GM19468 (cell line): Measurements from ENCODE around the gene ITIH1.
"Not testable (repeated sequence)": the region's sequence is repeated elsewhere in the genome, so short reads cannot be mapped to it uniquely, and the experiment has no call there.

Experiments
- ATAC-seq: cut with Tn5 transposase; IDR thresholded peaks from one replicate; pipeline ENCODE4 v1.9.1; 2021; ENCODE audit warnings: mild to moderate bottlenecking, moderate library complexity, moderate number of reproducible peaks; ENCODE audit not compliant: unreplicated experiment; ENCODE audit errors: extremely low read depth

ITIH1 gene

GRCh38 chr3:52774066-52774713 lies 3.2 kb upstream of the ITIH1 start:
- no peak for ATAC-seq

DNA sequence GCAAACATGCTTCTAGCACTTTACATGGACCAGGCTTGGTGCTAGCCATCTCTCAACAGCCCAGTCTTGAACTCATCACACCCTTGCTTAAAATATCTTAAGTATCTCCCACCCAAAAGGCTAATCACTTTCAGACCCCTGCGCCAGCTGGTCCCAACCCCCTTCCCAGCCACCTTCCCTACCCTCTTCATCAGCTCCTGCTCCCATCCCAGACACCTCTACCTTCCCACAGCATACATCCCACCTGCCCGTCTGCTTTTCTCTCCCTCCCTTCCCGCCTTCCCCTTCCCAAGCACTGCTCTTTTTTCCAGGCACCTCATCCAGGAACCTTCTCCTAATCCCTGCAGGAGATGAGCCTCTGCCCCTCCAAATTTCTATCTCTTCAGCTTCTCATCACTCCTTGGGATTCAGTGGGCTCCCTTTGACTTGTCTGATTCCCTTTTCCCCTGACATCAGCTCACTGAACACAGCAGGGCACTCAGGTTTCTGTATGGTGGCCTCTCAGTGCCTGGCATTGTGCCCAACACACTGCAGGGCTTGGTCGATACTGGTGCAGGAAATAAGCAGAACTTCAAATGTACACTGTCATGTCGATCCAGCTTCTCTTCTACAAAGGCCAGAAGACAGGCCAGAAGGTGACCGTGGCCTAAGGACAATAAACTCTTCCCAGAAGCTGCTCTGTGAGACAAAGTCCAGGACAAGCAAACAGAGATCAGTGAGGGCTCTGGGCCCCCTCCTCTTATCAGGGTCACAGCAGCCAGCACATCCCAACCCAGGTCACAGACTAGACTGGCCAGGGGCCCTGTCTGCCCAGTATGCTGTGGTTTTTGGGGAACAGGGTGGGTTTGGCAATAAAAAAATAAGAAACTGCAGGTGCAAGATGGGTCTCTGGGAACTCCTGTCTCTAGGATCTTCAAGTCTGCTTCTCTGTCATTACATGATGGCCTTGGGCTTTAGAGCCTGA lies 2.2 kb upstream of the ITIH1 start:
- no peak for ATAC-seq

GRCh38 chr3:52775877-52776276 lies 1.5 kb upstream of the ITIH1 start:
- no peak for ATAC-seq

- not testable (repeated sequence) for ATAC-seq
Measured at GRCh38 chr3:52776486-52776885, 913 bp upstream of the ITIH1 start.

DNA sequence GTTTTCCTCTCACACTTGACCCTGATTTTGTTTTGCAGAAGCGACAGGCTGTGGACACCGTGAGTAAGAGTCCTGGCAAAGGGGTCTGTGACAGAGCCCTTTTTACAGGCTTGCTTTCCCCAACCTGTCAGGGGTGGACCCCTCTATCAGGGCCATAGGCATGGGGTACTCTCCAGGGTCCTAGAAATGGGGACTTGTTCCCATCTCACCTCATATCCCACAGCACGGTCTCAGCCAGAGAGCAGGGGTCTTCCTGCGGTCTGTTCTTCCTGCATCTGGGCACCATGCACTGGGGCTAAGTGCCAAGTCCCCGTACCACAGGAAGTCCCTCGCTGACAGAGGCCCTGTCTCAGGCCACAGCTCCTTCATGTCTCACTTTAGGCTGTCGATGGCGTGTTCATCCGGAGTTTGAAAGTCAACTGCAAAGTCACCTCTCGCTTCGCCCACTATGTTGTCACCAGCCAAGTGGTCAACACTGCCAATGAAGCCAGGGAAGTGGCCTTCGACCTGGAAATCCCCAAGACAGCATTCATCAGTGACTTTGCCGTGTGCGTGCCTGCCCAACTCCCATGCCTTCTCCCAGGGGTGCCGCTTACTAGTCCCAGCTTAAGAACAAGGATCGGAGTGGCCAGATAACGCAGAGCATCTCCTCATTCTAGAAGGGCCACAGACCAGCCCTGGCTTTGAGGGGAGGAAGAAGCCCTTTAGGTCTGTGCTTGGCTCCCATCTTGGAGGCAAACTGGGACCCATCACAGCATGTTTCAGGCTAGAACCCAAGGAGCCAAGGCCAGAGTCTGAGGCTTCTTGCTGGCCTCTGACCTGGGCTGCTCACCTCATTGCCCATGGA lies 783 bp downstream of the ITIH1 start:
- no peak for ATAC-seq

- peak; percentile 49 for ATAC-seq
Measured at GRCh38 chr3:52779011-52779836, 1.8 kb downstream of the ITIH1 start.

DNA sequence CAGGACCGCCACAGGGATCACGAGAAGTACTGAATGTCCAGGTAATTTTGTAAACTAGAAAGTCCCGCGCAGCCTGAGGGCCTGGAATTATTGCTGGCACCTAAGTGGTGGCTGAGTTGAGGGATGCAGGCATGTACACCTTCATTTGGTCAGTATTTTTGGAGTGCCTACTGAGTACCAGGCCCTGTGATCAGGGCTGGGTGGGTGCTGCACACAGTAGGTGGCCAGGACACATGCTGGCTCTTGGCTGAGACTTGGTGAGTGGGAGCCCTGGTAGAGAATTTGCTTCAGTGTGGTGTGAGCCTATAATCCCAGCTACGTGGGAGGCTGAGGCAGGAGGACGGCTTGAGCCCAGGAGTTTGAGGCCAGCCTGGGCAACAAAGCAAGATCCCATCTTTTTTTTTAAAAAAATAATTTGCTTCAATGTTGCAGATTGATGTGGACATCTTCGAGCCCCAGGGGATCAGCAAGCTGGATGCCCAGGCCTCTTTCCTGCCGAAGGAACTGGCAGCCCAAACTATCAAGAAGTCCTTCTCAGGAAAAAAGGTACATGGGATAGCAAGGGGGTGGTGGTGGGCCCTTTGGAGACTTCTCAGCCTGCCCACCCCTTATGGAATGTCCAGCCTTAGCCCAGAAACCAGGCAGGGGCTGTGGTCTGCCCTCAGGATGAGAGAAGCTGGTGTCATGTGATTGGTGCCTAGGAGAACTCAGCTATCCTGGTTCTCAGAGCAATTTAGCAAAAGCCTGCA lies 2.6 kb downstream of the ITIH1 start:
- no peak for ATAC-seq

GRCh38 chr3:52781741-52782140 lies 4.3 kb downstream of the ITIH1 start:
- no peak for ATAC-seq

GRCh38 chr3:52782412-52783210 lies 5.2 kb downstream of the ITIH1 start:
- ATAC-seq: no peak

- ATAC-seq: no peak
Measured at GRCh38 chr3:52783211-52783555, 5.8 kb downstream of the ITIH1 start.

DNA sequence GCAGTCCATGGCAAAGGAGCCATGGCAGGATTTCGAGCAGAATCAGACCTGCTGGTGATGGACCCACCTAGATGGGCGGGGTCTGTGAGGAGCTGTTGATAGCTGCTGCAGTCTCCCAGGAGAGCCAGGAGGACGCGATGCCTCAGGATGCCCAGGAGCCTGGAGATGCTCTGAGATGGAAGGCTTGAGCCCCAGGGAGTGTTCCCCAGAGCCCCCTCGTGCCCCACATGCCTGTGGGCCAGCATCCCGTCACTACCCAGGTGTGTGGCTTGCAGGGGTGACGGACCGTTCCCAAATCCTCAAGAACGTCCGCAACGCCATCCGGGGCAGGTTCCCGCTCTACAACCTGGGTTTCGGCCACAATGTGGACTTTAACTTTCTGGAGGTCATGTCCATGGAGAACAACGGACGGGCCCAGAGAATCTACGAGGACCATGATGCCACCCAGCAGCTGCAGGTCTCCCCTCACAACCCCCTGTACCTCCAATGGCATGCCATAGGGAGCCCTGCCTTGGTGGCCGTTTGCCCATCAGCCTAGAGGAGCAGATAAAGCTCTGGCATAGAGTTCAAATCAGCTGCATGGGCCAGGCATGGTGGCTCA lies 6.7 kb downstream of the ITIH1 start:
- ATAC-seq: no peak

GRCh38 chr3:52784931-52785590 lies 7.7 kb downstream of the ITIH1 start:
- ATAC-seq: no peak

DNA sequence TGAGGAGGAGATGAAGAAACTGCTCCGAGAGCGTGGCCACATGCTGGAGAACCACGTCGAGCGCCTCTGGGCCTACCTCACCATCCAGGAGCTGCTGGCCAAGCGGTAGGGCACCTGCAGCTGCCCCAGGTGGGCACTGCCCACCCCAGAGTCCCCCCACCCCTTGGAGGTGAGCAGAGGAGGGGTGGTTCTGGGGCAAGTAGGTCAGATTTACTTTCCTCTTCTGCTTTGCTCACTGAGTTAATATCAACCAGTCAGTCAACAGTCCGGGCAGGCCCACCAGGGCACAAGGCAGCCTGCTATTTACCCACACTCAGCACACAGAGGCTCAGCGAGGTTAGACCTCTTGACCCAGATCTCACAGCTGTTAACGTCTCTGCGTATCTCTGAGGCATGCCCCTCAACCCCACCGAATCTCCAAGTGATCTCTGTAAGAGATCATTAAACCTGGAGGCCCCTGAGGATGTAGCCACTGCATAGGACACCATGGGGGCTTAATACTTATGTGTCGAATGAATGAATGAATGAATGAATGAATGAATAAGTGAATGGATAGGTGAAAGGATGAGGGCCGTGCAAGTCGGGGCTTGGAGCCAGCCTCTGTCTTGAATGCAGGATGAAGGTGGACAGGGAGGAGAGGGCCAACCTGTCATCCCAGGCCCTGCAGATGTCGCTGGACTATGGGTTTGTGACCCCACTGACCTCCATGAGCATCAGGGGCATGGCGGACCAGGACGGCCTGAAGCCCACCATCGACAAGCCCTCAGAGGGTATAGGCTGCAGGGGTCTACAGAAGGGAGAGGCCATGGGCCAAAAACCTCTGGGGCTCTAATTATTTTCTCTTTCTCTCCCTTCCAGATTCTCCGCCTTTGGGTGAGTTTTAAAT lies 9.2 kb downstream of the ITIH1 start:
- no peak for ATAC-seq

DNA sequence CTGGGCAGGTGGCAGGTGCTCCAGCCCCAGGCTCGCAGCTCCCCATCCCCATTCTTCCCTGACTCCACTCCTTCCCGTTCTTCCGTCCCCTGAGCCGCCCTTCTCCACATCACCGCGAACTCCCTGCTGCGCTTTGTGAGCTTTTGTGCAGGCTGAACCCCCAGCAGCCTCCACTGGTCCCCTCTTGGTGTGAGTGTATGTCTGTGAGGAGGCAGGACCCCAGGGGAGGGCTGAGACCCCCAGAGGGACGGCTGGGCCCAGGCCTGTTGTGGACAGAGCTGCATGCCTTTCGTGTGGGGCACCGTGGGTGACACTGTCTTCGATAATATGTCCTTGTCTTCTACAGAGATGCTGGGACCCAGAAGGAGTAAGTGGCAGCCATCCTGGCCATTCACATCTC lies 9.8 kb downstream of the ITIH1 start:
- ATAC-seq: no peak

DNA sequence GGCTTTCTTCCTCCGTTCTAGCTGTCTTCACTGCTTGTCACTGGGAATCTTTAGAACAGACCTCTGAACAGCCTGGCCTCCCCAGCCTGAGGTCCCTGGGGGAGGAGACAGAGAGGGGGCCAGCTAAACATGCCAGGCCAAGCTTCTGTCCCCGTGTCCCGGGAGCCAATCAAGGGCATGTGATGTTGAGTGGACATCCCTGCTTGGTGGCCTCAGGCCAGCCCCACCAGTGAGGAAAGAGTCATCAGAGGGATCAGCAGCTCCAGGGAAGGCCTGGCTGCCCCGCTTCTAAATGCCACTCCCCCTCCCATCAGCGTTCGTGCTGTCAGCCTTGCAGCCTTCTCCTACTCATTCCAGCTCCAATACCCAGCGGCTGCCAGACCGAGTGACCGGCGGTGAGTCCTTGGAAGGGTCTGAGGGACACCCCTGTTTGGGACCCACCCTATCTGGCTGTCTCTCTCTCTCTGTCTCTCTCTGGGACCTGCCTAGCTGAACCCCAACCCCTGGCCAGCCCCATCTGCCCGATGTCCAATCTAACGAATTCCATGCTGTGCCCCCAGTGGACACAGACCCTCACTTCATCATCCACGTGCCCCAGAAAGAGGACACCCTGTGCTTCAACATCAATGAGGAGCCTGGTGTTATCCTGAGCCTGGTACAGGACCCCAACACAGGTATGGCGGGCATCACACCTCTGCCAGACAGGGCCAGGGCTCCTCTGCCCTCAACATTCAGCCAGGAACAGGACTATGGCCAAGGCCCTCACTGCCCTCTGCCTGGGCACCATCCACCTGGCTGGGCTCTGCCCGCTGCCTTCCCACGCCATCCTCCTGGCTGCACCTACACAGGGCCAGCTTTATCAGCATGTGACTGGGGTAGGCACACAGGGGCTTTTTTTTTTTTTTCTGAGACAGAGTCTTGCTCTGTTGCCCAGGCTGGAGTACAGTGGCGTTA lies 10.6 kb downstream of the ITIH1 start:
- ATAC-seq: no peak
